BE2C (cell line): Measurements from ENCODE around the gene TBC1D13.

Experiments
- DNase-seq: peaks from one replicate; pipeline ENCODE4 v3.0.0-alpha.2; 2020
- H3K27me3 ChIP-seq: fragments of 250-450 bp; sonication (Bioruptor Pico); 2 replicates; pipeline ENCODE4 v1.5.1; 2020; ENCODE audit warnings: mild to moderate bottlenecking
- H3K36me3 ChIP-seq: fragments of 250-450 bp; sonication (Bioruptor Pico); 2 replicates; pipeline ENCODE4 v1.5.1; 2020; ENCODE audit warnings: mild to moderate bottlenecking
- H3K4me1 ChIP-seq: fragments of 250-450 bp; sonication (Bioruptor Pico); 2 replicates; pipeline ENCODE4 v1.5.1; 2020
- H3K4me3 ChIP-seq: 2 replicates; pipeline ENCODE4 v1.5.1; 2011; ENCODE audit warnings: low read depth, low read length
- H3K9me3 ChIP-seq: fragments of 250-450 bp; sonication (Bioruptor Pico); 2 replicates; pipeline ENCODE4 v1.5.1; 2020
- CTCF ChIP-seq: IDR thresholded peaks from 2 replicates; pipeline ENCODE4 v1.5.1; 2012; ENCODE audit warnings: mild to moderate bottlenecking, low read depth, low read length

Gene TBC1D13

GRCh38 chr9:128823362-128823902 lies 36.4 kb downstream of the TBC1D13 start:
- H3K9me3 ChIP-seq = no peaks in the 10 kb centered on the region
- H3K27me3 ChIP-seq = no peaks in the 10 kb centered on the region
- H3K4me1 ChIP-seq = peaks cover 5% of the 10 kb centered on the region
- peaks cover 78% of the 10 kb centered on the region for H3K36me3 ChIP-seq
- no peak for TF ChIP-seq CTCF
- no peak for DNase-seq
- H3K4me3 ChIP-seq = no peak overlapping the region

GRCh38 chr9:128823903-128824406 lies 36.9 kb downstream of the TBC1D13 start:
- Histone ChIP-seq H3K27me3 (no peaks in the 10 kb centered on the region), H3K4me1 (peaks cover 5% of the 10 kb centered on the region), H3K36me3 (peaks cover 78% of the 10 kb centered on the region), H3K4me3 (no peak overlapping the region), H3K9me3 (no peaks in the 10 kb centered on the region)
- TF ChIP-seq CTCF = no peak
- no peak for DNase-seq

GRCh38 chr9:128824911-128825310 lies 37.9 kb downstream of the TBC1D13 start:
- no peak overlapping the region for H3K4me3 ChIP-seq
- DNase-seq = no peak
- no peak for TF ChIP-seq CTCF
- H3K27me3 ChIP-seq = no peaks in the 10 kb centered on the region
- H3K36me3 ChIP-seq = peaks cover 78% of the 10 kb centered on the region
- H3K9me3 ChIP-seq = no peaks in the 10 kb centered on the region
- H3K4me1 ChIP-seq = peaks cover 4% of the 10 kb centered on the region

- Histone ChIP-seq H3K4me3 (no peak overlapping the region), H3K27me3 (no peaks in the 10 kb centered on the region), H3K9me3 (no peaks in the 10 kb centered on the region), H3K4me1 (no peaks in the 10 kb centered on the region), H3K36me3 (peaks cover 67% of the 10 kb centered on the region)
- TF ChIP-seq CTCF = peak; percentile 22; the same call in 1 of the 2 replicates
- DNase-seq = no peak
These were observed 39.1 kb downstream of the TBC1D13 start for GRCh38 chr9:128825923-128826700.

GRCh38 chr9:128828267-128828666 lies 41.2 kb downstream of the TBC1D13 start:
- TF ChIP-seq CTCF = no peak
- no peaks in the 10 kb centered on the region for H3K27me3 ChIP-seq
- DNase-seq = no peak
- H3K36me3 ChIP-seq = peaks cover 53% of the 10 kb centered on the region
- H3K4me1 ChIP-seq = no peaks in the 10 kb centered on the region
- no peaks in the 10 kb centered on the region for H3K9me3 ChIP-seq
- H3K4me3 ChIP-seq = peak overlapping the region; percentile 98
